Karpas-422 (cell line): ENCODE results near the gene KRT25. TPM values are rescaled to one million over a fixed set of nuclear protein-coding genes. Genes with fewer than 3 reads are reported as not detected.
A peak's percentile ranks its signal among the peaks of the same experiment; 100 is the strongest.

Experiments used
- DNase-seq: peaks from one replicate; pipeline ENCODE4 v3.0.0-alpha.2; 2015
- H2AFZ ChIP-seq: fragments of 200-600 bp; sonication (generic); 2 replicates; pipeline ENCODE4 v1.6.1; 2014; ENCODE audit warnings: antibody characterized with exemption, low read length, mixed read lengths
- H3K27ac ChIP-seq: fragments of 200-600 bp; sonication (generic); 2 replicates; pipeline ENCODE4 v1.5.1; 2014; ENCODE audit warnings: mild to moderate bottlenecking, low read length, moderate library complexity
- H3K27me3 ChIP-seq: fragments of 200-600 bp; sonication (generic); 2 replicates; pipeline ENCODE4 v1.6.1; 2014; ENCODE audit warnings: low read length, mixed read lengths
- H3K36me3 ChIP-seq: fragments of 200-600 bp; sonication (generic); 2 replicates; pipeline ENCODE4 v1.6.1; 2014; ENCODE audit warnings: low read length, mixed read lengths; ENCODE audit not compliant: insufficient read depth
- H3K4me1 ChIP-seq: fragments of 200-600 bp; sonication (generic); 2 replicates; pipeline ENCODE4 v1.6.1; 2014; ENCODE audit warnings: mild to moderate bottlenecking, low read length, mixed read lengths
- H3K4me2 ChIP-seq: fragments of 200-600 bp; sonication (generic); 2 replicates; pipeline ENCODE4 v1.6.1; 2014; ENCODE audit warnings: low read length, low read depth, mild to moderate bottlenecking; ENCODE audit not compliant: poor library complexity, severe bottlenecking
- H3K4me3 ChIP-seq: fragments of 200-600 bp; sonication (generic); 2 replicates; pipeline ENCODE4 v1.5.1; 2014; ENCODE audit warnings: mild to moderate bottlenecking, antibody characterized with exemption, low read length, mixed read lengths
- H3K79me2 ChIP-seq: fragments of 200-600 bp; sonication (generic); 2 replicates; pipeline ENCODE4 v1.6.1; 2014; ENCODE audit warnings: mild to moderate bottlenecking, low read length, mixed read lengths
- H3K9ac ChIP-seq: fragments of 200-600 bp; sonication (generic); 2 replicates; pipeline ENCODE4 v1.6.0; 2014; ENCODE audit warnings: low read length
- H3K9me2 ChIP-seq: fragments of 200-600 bp; sonication (generic), shearing (Covaris generic); replicated peaks from 2 replicates; pipeline ENCODE4 v1.6.0; 2014; ENCODE audit warnings: mild to moderate bottlenecking, low read length, moderate library complexity; ENCODE audit not compliant: insufficient read depth
- H3K9me3 ChIP-seq: fragments of 300-700, 200-600 bp; sonication (generic); 2 replicates; pipeline ENCODE4 v1.6.1; 2014; ENCODE audit warnings: low read length, mixed read lengths
- H4K20me1 ChIP-seq: fragments of 200-600 bp; sonication (generic); 2 replicates; pipeline ENCODE4 v1.6.1; 2014; ENCODE audit warnings: mild to moderate bottlenecking, antibody characterized with exemption, low read length, low read depth; ENCODE audit not compliant: insufficient read depth
- total RNA-seq: library from RNA; depleted of rRNA; stranded (reverse); fragments of >200 nt; shearing (Covaris generic); gene quantifications from 2 replicates; pipeline ENCODE4 v1.2.3, GENCODE V29; 2014; ENCODE audit warnings: low replicate concordance

KRT25 gene
- total RNA-seq, 1 experiment from 2014 or later, result not detected

GRCh38 chr17:40793832-40794231 lies 38.7 kb upstream of the KRT25 start:
- Histone ChIP-seq H3K9ac (no peak overlapping the region), H2AFZ (no peak overlapping the region), H3K9me2 (no peaks in the 10 kb centered on the region), H3K79me2 (no peaks in the 10 kb centered on the region), H3K4me3 (no peak overlapping the region), H3K36me3 (no peaks in the 10 kb centered on the region), H3K27me3 (no peaks in the 10 kb centered on the region), H3K4me1 (no peaks in the 10 kb centered on the region), H3K9me3 (no peaks in the 10 kb centered on the region), H4K20me1 (no peaks in the 10 kb centered on the region), H3K4me2 (no peak overlapping the region), H3K27ac (no peak overlapping the region)
- DNase-seq, result no peak

- Histone ChIP-seq H4K20me1 (no peaks in the 10 kb centered on the region), H2AFZ (no peak overlapping the region), H3K27me3 (no peaks in the 10 kb centered on the region), H3K27ac (no peak overlapping the region), H3K4me2 (no peak overlapping the region), H3K4me1 (no peaks in the 10 kb centered on the region), H3K9me2 (no peaks in the 10 kb centered on the region), H3K36me3 (no peaks in the 10 kb centered on the region), H3K79me2 (no peaks in the 10 kb centered on the region), H3K9me3 (no peaks in the 10 kb centered on the region), H3K9ac (no peak overlapping the region), H3K4me3 (no peak overlapping the region)
- DNase-seq, result peak; percentile 43
These were observed 36.8 kb upstream of the KRT25 start for GRCh38 chr17:40791787-40792436.

GRCh38 chr17:40791111-40791510 lies 36.0 kb upstream of the KRT25 start:
- Histone ChIP-seq H3K9me3 (no peaks in the 10 kb centered on the region), H3K27ac (no peak overlapping the region), H3K27me3 (no peaks in the 10 kb centered on the region), H3K4me3 (no peak overlapping the region), H3K9ac (no peak overlapping the region), H3K4me2 (no peak overlapping the region), H3K79me2 (no peaks in the 10 kb centered on the region), H3K4me1 (no peaks in the 10 kb centered on the region), H2AFZ (no peak overlapping the region), H3K36me3 (no peaks in the 10 kb centered on the region), H3K9me2 (no peaks in the 10 kb centered on the region), H4K20me1 (no peaks in the 10 kb centered on the region)
- DNase-seq, result no peak

- H3K27me3 ChIP-seq, result no peaks in the 10 kb centered on the region
These were observed 27.3 kb upstream of the KRT25 start, which contains the start of gene KRT27 for GRCh38 chr17:40782450-40782849. Gene KRT27, minus strand, starts transcription at chr17:40782550. Its CDS starts 57 bp downstream, at chr17:40782493.

GRCh38 chr17:40779181-40779909 lies 24.2 kb upstream of the KRT25 start:
- no peak for DNase-seq
- H3K4me2 ChIP-seq, result no peak overlapping the region
- H3K27ac ChIP-seq, result no peak overlapping the region
- H3K36me3 ChIP-seq, result no peaks in the 10 kb centered on the region
- no peak overlapping the region for H2AFZ ChIP-seq
- H3K9me2 ChIP-seq, result no peaks in the 10 kb centered on the region
- no peaks in the 10 kb centered on the region for H3K4me1 ChIP-seq
- no peaks in the 10 kb centered on the region for H3K9me3 ChIP-seq
- H3K4me3 ChIP-seq, result no peak overlapping the region
- no peaks in the 10 kb centered on the region for H4K20me1 ChIP-seq
- H3K9ac ChIP-seq, result no peak overlapping the region
- H3K79me2 ChIP-seq, result no peaks in the 10 kb centered on the region
- no peaks in the 10 kb centered on the region for H3K27me3 ChIP-seq

More at GRCh38 chr17:40782450-40782849, 27.3 kb upstream of the KRT25 start, which contains the start of gene KRT27:
- no peaks in the 10 kb centered on the region for H3K36me3 ChIP-seq
- no peak within 1 kb of the TSS for H2AFZ ChIP-seq
- H3K4me1 ChIP-seq, result no peaks in the 10 kb centered on the region
- no peaks in the 10 kb centered on the region for H3K79me2 ChIP-seq
- H3K4me2 ChIP-seq, result no peak within 1 kb of the TSS
- H4K20me1 ChIP-seq, result no peaks in the 10 kb centered on the region
- H3K4me3 ChIP-seq, result no peak within 1 kb of the TSS
- no peaks in the 10 kb centered on the region for H3K9me2 ChIP-seq
- no peak within 1 kb of the TSS for H3K9ac ChIP-seq
- no peaks in the 10 kb centered on the region for H3K9me3 ChIP-seq
- no peak for DNase-seq
- H3K27ac ChIP-seq, result no peak within 1 kb of the TSS

- Histone ChIP-seq H3K9me3 (no peaks in the 10 kb centered on the region), H3K4me1 (no peaks in the 10 kb centered on the region), H3K4me2 (no peak overlapping the region), H3K9ac (no peak overlapping the region), H3K27me3 (no peaks in the 10 kb centered on the region), H3K9me2 (no peaks in the 10 kb centered on the region), H2AFZ (no peak overlapping the region), H3K4me3 (no peak overlapping the region), H3K36me3 (no peaks in the 10 kb centered on the region), H3K79me2 (no peaks in the 10 kb centered on the region), H3K27ac (no peak overlapping the region), H4K20me1 (no peaks in the 10 kb centered on the region)
- no peak for DNase-seq
These were observed 23.3 kb upstream of the KRT25 start for GRCh38 chr17:40778461-40778860.

- no peaks in the 10 kb centered on the region for H3K36me3 ChIP-seq
- no peak overlapping the region for H2AFZ ChIP-seq
- DNase-seq, result no peak
- no peak overlapping the region for H3K4me3 ChIP-seq
- no peaks in the 10 kb centered on the region for H3K9me2 ChIP-seq
- H4K20me1 ChIP-seq, result no peaks in the 10 kb centered on the region
- H3K27ac ChIP-seq, result no peak overlapping the region
- H3K9ac ChIP-seq, result no peak overlapping the region
- H3K27me3 ChIP-seq, result no peaks in the 10 kb centered on the region
- H3K9me3 ChIP-seq, result no peaks in the 10 kb centered on the region
- no peak overlapping the region for H3K4me2 ChIP-seq
- H3K4me1 ChIP-seq, result no peaks in the 10 kb centered on the region
- no peaks in the 10 kb centered on the region for H3K79me2 ChIP-seq
These were observed 22.8 kb upstream of the KRT25 start for GRCh38 chr17:40777971-40778370.

GRCh38 chr17:40777459-40777858 lies 22.3 kb upstream of the KRT25 start:
- no peaks in the 10 kb centered on the region for H3K4me1 ChIP-seq
- H3K4me3 ChIP-seq, result no peak overlapping the region
- no peaks in the 10 kb centered on the region for H3K9me2 ChIP-seq
- no peak for DNase-seq
- no peaks in the 10 kb centered on the region for H3K9me3 ChIP-seq
- H3K9ac ChIP-seq, result no peak overlapping the region
- no peaks in the 10 kb centered on the region for H3K27me3 ChIP-seq
- no peak overlapping the region for H2AFZ ChIP-seq
- H3K36me3 ChIP-seq, result no peaks in the 10 kb centered on the region
- no peak overlapping the region for H3K4me2 ChIP-seq
- H4K20me1 ChIP-seq, result no peaks in the 10 kb centered on the region
- no peaks in the 10 kb centered on the region for H3K79me2 ChIP-seq
- H3K27ac ChIP-seq, result no peak overlapping the region
